Measurements from ENCODE around the gene GCLC. TPM values are rescaled to one million over a fixed set of nuclear protein-coding genes. Genes with fewer than 3 reads are reported as not detected.
"Not testable (repeated sequence)": the region's sequence is repeated elsewhere in the genome, so short reads cannot be mapped to it uniquely, and the experiment has no call there.

Gene GCLC
- total RNA-seq, 1 donor from 2014 or later = 29.6 TPM

GRCh38 chr6:53556986-53557715, 12.2 kb upstream of the GCLC start:
- DNase-seq = no peak

GRCh38 chr6:53553600-53553999, 8.7 kb upstream of the GCLC start:
- not testable (repeated sequence) for DNase-seq

- DNase-seq = not testable (repeated sequence)
Observed at GRCh38 chr6:53551681-53552080, 6.8 kb upstream of the GCLC start.

GRCh38 chr6:53547811-53548496, 3.1 kb upstream of the GCLC start:
- DNase-seq = peak; percentile 97

- no peak for DNase-seq
Observed at GRCh38 chr6:53547166-53547810, 2.4 kb upstream of the GCLC start.

GRCh38 chr6:53546281-53546680, 1.4 kb upstream of the GCLC start:
- DNase-seq = no peak

GRCh38 chr6:53544217-53544469, 758 bp downstream of the GCLC start:
- DNase-seq = peak; percentile 40

- peak; percentile 25 for DNase-seq
Observed at GRCh38 chr6:53543359-53544216, 1.3 kb downstream of the GCLC start.

- no peak for DNase-seq
Observed at GRCh38 chr6:53541900-53542299, 3.0 kb downstream of the GCLC start.

GRCh38 chr6:53540129-53540692, 4.7 kb downstream of the GCLC start:
- no peak for DNase-seq

- no peak for DNase-seq
Observed at GRCh38 chr6:53539561-53539960, 5.3 kb downstream of the GCLC start.

GRCh38 chr6:53536561-53536960, 8.3 kb downstream of the GCLC start:
- no peak for DNase-seq

- no peak for DNase-seq
Observed at GRCh38 chr6:53532942-53533341, 12.0 kb downstream of the GCLC start.

GRCh38 chr6:53532061-53532797, 12.7 kb downstream of the GCLC start:
- no peak for DNase-seq

- no peak for DNase-seq
Observed at GRCh38 chr6:53530780-53531386, 14.0 kb downstream of the GCLC start.

GRCh38 chr6:53530346-53530745, 14.6 kb downstream of the GCLC start:
- peak; percentile 54 for DNase-seq

- DNase-seq = no peak
Observed at GRCh38 chr6:53529324-53530036, 15.4 kb downstream of the GCLC start.

GRCh38 chr6:53528107-53528506, 16.8 kb downstream of the GCLC start:
- no peak for DNase-seq

GRCh38 chr6:53527249-53527765, 17.6 kb downstream of the GCLC start:
- no peak for DNase-seq

- DNase-seq = peak; percentile 29
Observed at GRCh38 chr6:53526000-53526399, 18.9 kb downstream of the GCLC start.

All from tongue (tissue), 2 donors.